ENCODE measurements around the gene PGD.
"Not testable (repeated sequence)": the region's sequence is repeated elsewhere in the genome, so short reads cannot be mapped to it uniquely, and the experiment has no call there.

The PGD gene

DNA sequence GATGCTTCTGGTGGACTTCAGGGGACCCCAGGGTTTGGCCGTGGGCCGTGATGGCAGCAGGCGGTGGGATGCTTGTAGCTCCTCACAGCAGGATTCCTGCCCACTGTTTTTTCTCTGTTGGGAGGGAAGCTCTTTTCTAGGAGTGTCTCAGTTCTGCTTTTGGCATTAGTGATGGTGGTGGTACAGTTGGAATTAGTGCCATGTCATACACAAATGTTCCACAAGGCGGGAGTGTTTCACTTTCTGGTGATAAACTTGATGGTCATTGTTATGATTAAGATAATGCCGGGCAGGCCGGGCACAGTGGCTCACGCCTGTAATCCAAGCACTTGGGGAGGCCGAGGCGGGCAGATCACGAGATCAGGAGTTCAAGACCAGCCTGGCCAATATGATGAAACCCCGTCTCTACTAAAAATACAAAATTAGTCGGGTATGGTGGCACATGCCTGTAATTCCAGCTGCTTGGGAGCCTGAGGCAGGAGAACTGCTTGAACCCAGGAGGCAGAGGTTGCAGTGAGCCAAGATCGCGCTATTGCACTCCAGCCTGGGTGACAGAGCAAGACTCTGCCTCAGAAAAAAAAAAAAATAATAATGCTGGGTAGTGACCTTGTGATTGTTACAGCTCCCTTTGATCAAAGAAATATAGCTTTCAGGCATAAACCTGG, 21.4 kb upstream of the PGD start:
- TF ChIP-seq CTCF (tag by site-specific recombination; IDR thresholded peaks at IDR 0.05), result peak; percentile 80
- peak; percentile 42; the same call in 1 of the 2 replicates for TF ChIP-seq YY2 (tag by site-specific recombination; IDR thresholded peaks at IDR 0.05)
- TF ChIP-seq ZSCAN16 (tag by site-specific recombination; IDR thresholded peaks at IDR 0.05), result peak; percentile 98
- peak; percentile 60 for TF ChIP-seq ZBTB8A (tag by site-specific recombination; IDR thresholded peaks at IDR 0.05)
- peak; percentile 37; the same call in 1 of the 2 replicates for TF ChIP-seq ZBTB17 (tag by site-specific recombination; IDR thresholded peaks at IDR 0.05)
- TF ChIP-seq ZNF792 (tag by site-specific recombination; IDR thresholded peaks at IDR 0.05), result 0 out of 2 replicates have a peak, but pooled peaks have one; percentile 23
- peak; percentile 85 for TF ChIP-seq ZNF654 (tag by site-specific recombination; IDR thresholded peaks at IDR 0.05; ENCODE audit: low read depth)
- 0 out of 2 replicates have a peak, but pooled peaks have one; percentile 6 for TF ChIP-seq ZNF266 (tag by site-specific recombination; IDR thresholded peaks at IDR 0.05; ENCODE audit: low read depth)
- peak; percentile 53 for TF ChIP-seq ZNF335 (tag by site-specific recombination; conservative IDR thresholded peaks at IDR 0.05)
- peak; percentile 29; the same call in 1 of the 2 replicates for TF ChIP-seq SP7 (tag by site-specific recombination; IDR thresholded peaks at IDR 0.05)
- peak; percentile 52; the same call in 1 of the 2 replicates for TF ChIP-seq ZFHX2 (tag by site-specific recombination; conservative IDR thresholded peaks at IDR 0.05)
- TF ChIP-seq ZNF2 (tag by site-specific recombination; IDR thresholded peaks at IDR 0.05), result peak; percentile 65; the same call in 1 of the 2 replicates
- peak; percentile 38; the same call in 1 of the 2 replicates for TF ChIP-seq ZEB2 (tag by site-specific recombination; IDR thresholded peaks at IDR 0.05)
- TF ChIP-seq ZNF600 (tag by site-specific recombination; IDR thresholded peaks at IDR 0.05), result 0 out of 2 replicates have a peak, but pooled peaks have one; percentile 19
- 0 out of 2 replicates have a peak, but pooled peaks have one; percentile 15 for TF ChIP-seq ZNF394 (tag by site-specific recombination; IDR thresholded peaks at IDR 0.05; ENCODE audit: borderline replicate concordance)
- peak; percentile 28; the same call in 1 of the 2 replicates for TF ChIP-seq PRDM10 (tag by site-specific recombination; IDR thresholded peaks at IDR 0.05)
- peak; percentile 64 for TF ChIP-seq ZIC2 (tag by site-specific recombination; IDR thresholded peaks at IDR 0.05)
- TF ChIP-seq ZNF660 (tag by site-specific recombination; IDR thresholded peaks at IDR 0.05), result peak; percentile 60; the same call in 1 of the 2 replicates
- H3K4me1 ChIP-seq (ENCODE audit: control insufficient read depth, insufficient read depth, low read length); H3K4me3 ChIP-seq (ENCODE audit: low read depth, low read length); H3K27ac ChIP-seq (ENCODE audit: extremely low read depth, low read depth, low read length); H3K9me3 ChIP-seq (ENCODE audit: control insufficient read depth, insufficient read depth, low read depth, low read length): not testable (repeated sequence)
- H3K36me3 ChIP-seq (ENCODE audit: control insufficient read depth in 2 of 2, insufficient read depth in 1 of 2, low read length in 2 of 2), result peaks cover 13 to 54% of the 10 kb centered on the region in 2 experiments
- ChIA-PET POLR2A (interaction anchor here (0.6 to 2.1 kb wide), 2 partner anchors 21 to 127 kb away, joined by 4 to 6 read pairs; partner anchors contain the start of gene PGD), CTCF (interaction anchor here (0.5 to 1.9 kb wide), 20 partner anchors 9 to 1267 kb away, joined by 3 to 14 read pairs (median 4); partner anchors contain the start of genes CENPS and PGD)
